HG03095 (cell line): Measurements from ENCODE around the gene PTPN13.

Experiments
- ATAC-seq: cut with Tn5 transposase; IDR thresholded peaks from one replicate; pipeline ENCODE4 v1.9.1; 2021; ENCODE audit warnings: moderate library complexity; ENCODE audit not compliant: unreplicated experiment

The PTPN13 gene

DNA sequence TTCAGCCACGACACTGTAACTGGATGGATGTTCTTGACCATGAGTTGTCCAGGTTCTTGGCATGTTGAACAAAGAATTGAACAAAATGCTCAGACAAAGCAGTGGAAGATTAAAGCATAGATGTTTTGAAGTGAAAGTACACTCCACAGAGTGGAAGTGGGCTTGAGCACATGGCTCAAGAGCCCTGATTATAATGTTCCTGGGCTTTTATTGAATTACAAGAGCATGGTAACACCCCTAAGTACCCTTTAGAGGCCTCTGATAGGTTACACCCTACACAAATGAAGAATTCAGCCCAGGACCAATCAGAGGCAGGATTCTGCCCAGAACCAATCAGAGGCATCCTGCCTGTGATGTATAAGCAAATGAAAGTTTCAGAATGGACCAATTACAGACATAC lies 221.5 kb downstream of the PTPN13 start:
- ATAC-seq: no peak

DNA sequence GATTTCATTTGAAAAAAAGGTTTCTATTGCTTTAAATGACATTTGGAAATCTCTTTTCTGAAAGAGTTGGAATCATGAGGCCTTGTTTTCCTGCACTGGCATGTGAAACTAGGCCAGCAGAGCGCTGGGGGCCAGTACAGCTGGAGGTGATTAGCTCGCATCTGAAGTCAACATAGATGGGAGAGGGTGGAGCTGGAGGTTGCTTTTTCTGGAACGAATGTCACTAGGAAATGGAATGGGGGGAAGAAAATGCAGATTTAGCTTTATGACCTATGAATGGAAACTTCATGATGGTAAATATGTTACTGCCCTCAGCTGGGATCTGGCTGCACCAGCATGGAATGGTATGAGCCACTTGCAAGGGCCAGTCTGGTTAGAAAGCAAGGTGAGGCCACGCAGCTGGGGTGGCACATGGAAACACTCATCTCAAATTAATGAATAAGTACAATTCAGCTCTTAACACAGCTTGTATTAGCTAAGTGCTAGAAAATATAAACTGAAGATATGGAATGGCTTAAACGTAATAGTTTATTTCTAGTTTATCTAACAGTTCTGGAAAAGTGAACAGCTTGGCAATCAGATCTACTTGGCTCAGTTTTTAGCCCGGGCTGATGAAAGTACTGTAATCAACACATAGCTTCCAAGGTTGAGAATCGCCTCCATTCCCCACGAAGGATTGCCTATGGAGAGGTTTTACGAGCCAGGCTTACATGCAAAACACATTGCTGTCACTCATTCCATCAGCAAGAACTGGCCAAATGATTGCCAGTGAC lies 222.6 kb downstream of the PTPN13 start:
- no peak for ATAC-seq

DNA sequence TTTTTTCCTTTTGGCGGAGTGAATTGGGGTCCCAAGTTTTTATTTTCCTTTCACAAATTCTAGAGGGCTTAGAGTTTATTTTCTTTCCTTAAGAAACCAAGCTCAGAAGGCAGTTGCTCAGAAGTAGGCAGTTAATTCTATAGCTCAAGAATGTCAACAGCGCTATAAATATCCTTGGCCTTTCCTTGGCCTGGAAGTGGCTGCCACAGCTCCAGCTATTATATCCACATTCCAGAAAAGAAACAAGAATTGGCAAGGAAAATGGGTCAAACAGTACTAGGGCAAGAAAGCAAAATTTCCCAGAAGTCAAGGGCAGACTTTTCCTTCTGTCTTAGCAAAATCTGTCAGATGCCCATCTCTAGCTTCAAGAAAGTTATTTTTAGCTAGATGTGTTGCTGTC lies 224.1 kb downstream of the PTPN13 start:
- no peak for ATAC-seq

DNA sequence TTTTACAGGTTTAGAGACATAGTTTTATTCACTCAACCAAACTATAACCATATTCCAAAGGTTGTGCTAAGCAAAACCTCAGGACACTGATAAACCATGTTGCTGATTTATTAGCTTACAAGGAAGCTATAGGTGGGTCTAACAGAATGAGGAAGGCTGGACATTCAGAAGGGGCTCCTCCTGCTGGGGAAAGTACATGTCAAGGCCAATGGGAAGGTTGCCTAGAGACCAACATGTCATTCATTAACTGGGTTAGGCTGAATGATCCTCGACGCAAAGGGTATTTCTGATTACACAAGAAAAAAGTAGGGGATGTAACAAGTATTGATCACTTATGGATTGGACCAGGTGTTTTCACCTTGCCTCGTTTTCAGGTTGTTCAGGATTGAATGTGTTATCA lies 224.7 kb downstream of the PTPN13 start:
- no peak for ATAC-seq

DNA sequence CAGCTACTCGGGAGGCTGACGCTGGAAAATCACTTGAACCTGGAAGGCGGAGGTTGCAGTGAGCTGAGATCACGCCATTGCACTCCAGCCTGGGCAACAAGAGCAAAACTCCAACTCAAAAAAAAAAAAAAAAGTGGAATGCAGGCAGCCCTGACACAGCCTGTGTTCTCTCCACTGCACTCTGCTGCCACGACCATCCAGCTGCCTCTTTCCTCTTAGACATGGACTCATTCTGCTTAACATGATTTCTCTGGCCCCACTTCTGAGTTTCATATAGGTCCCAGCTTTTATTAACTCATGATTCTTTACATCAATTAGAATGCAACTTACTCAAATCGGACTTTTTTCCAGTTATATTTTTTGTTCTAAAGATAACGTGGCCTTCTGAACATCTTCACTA lies 225.4 kb downstream of the PTPN13 start:
- no peak for ATAC-seq

DNA sequence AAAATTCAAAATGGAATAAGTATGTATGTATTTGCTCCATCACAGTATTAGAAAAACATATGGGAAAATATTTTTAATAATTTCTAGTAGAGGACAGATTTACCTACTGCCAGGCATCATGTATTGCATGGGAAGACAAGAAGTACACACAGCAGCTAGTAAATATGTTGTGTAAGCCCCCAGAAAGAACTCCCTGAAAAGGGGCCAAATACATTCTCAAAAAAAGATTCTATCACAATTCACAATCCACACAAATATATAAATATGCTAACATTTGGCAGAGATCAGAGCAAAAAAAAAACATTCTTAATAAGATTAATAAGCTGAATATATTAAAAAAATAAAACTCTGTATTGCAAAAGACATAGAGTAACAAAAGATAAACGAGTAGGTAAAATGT lies 227.0 kb downstream of the PTPN13 start:
- no peak for ATAC-seq

DNA sequence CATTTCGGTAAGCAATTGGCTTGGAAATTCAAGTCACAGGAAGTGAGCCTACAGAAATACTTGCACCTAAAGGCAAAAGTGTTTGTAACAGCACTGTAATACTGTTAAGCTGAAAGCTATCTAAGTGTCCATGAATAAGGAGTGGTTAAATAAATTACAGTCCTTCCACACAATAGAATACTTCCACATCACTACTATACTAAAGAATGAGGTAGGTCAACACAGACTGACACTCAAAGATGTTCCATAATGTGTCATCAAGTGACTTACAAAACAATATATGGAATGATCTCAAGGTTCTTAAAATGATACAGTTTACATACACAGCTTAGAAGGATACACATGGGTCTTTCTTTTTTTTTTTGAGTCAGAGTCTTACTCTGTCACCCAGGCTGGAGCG lies 228.0 kb downstream of the PTPN13 start:
- ATAC-seq: no peak

DNA sequence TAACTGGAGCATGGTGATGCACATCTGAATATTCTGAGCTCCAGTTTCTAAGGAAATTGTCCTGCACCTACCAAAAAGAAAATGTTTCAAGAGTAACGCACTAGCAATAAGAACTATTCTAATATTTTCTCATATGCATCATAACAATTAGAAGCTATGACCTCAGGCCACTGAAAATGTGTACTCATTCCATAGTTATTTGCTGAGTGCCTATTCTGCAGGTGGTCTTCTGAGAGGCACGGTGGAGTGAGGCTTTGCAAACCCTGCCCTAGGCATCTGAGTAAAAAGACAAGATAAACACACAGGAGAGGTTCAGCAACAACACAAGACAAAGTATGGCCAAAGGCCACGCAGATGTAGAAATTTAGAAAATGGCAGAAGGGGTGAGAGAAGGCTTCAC lies 231.4 kb downstream of the PTPN13 start:
- no peak for ATAC-seq

DNA sequence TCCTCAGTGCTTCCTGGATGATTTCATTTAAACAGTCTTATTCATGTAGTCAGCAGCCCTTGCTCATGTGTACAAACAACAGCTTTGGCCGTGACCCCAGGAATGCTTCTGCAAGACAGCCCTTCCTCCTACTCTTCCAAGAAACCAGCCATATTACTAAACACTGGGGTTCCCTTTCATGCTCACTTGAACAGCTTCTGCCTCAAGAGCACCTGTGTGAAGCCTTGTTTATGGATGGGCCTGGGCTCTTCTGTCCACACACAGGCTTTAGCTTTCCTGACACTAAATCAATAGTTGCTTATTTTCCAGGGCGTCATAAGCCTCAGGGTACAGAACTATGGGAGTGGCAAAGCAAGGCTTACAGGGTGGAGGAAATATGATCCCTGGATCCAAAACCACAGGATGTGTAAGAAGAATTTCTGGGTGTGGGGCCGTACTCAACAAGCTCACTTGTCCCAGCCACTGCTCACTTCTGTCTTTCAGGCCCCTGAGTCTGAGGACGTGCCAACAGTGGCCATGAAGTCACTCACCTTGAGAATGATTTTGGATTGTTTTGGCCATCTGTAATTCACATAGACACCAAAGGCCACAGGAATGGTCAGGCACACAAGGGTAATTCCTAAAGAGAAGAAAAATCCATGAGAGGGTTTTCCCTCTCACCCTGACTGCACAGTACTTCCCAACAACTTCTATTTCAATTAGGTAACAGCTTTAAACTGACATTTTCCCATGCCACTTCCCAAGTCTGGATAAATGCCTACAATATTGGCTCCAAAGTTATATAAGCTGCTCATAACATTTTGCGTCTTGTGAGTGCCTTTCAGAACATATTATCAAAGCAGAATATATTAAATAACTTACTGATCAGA lies 237.4 kb downstream of the PTPN13 start:
- no peak for ATAC-seq

DNA sequence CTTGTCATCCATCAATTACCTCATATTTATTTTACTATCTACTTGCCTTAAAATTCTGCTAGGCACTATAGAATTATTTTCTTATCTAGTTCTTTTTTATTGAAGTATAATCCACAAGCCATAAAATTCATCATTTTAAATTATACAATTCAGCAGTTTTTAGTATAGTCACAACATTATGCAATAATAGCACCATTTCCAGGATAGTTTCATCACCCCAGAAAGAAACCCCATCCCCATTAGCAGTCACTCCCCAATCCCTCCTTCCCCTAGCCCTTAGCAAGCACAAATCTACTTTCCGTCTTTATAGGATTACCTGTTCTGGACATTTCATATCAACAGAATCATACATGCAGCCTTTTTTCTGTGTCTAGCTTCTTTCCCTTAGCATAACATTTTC lies 239.5 kb downstream of the PTPN13 start:
- ATAC-seq: no peak

DNA sequence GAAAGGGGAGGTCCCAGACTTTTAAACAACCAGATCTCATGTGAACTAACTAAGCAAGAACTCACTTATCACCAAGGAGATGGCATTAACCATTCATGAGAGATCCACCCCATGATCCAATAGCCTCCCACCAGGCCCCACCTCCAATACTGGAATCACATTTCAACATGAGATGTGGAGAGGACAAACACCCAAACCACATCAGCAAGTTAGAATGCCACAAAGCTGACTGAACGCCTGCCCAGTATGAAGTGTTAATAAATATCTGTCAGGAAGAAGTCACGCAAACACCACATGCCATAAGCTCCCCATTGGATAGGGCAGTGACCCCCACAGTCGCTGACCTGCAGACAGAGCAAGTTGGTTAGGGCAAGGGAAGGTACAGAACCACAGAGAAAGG lies 240.8 kb downstream of the PTPN13 start:
- ATAC-seq: no peak

DNA sequence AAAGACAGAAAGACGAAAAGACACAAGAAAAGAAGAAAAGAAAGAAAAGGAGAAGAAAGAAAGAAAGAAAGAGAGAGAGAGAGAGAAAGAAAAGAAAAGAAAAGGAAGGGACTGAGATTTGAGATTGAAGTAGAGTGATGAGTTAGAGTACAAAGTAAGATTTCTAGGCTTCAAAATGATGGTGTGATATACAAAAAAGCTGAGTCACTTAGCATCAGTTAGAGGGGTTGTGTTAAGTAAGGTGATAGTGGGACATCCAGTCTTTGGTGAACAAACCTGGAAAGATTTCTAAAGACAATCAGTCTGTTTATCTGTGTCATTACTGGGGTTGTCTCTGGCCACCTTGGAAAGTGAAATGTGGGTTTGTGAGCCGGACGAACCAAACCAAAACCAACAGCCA lies 241.6 kb downstream of the PTPN13 start:
- no peak for ATAC-seq

DNA sequence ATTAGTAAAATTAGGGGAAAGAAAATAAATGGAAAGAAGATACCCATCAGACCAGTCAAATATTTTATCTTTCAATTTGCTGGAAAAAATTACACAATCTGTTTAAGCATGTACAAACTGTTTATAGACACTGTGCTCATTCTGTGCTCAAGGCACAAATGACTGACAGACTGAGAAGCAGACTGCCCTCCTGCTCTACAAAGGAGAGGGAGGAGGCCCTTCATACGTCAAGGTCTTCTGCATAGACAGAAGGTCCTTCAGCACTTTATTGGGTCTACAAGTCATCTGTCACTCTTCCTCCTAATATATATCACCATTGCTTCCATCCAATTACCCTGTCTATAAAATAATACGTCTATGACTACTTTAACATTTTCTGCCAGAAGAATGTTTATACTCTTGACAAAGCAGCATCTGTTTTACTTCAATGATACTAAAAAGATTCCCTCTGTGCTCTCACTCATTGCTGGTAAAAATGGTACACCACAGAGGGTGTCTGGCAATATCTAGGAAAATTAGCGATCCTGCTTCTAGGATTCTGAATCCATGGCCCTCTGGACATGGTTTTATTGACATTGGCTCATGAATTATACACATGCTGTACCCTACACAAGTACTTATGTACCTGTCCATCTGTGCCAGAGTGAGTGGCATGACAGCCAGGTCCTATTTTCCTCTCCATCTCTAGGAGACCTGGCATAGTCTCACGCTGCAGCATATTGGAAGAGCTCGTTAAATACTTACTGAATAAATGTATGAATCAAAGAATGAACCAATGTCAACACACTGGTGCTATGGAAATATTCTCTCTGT lies 243.8 kb downstream of the PTPN13 start:
- no peak for ATAC-seq

DNA sequence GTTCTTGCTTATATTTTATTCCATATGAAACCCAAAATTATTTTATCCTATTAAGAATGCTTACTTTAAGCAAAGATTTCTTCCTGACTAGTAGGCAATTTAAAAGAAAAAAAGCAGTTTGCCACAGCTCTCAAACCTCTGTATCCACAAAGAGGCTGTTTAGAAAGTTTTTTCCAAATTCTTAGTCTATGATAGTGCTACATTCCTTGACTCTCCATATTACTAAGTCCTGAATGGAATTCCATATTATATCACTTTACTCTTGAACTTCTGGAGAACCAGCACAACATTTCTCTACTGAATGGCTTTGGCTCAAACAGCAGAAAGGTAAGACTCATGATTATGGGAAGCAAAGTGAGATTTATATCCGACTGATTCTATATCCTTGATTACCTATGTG lies 246.7 kb downstream of the PTPN13 start:
- ATAC-seq: no peak

DNA sequence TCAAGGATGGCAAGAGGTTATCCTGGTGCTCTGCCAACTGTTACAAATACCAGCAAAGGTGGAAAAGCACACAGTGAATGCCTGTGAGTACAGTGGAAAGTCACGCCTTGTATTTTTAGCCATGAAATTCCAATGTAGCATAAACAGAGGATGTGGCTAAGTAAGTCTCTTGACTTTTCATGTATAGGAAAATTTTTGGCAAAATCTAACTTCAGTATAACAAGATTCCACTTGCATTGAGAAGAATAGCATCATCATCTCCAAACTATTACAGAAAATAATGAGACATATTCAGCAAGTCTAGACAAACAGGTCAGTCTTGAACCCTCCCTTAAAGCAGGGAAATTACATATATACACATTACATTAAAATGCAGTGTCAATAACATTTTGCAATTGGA lies 247.2 kb downstream of the PTPN13 start:
- ATAC-seq: no peak

DNA sequence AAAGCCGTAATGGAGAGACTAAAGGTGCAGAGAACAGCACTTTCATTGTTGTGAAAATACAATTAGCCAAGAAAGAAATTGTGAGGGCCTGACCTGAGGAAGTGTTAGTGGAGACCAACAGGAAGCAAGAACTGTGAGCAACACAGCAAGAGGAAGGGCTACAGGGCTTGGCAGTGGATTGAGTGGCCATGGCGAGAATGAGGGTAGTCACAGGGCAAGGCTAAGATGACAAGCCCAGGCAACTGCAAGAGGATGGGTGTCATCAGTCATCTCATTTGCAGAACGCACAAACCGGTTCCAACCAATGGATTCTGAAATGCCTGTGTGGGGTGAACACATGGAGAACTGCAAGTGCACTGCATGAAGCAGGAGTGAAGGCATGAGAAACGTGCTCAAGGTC lies 251.5 kb downstream of the PTPN13 start:
- ATAC-seq: no peak

DNA sequence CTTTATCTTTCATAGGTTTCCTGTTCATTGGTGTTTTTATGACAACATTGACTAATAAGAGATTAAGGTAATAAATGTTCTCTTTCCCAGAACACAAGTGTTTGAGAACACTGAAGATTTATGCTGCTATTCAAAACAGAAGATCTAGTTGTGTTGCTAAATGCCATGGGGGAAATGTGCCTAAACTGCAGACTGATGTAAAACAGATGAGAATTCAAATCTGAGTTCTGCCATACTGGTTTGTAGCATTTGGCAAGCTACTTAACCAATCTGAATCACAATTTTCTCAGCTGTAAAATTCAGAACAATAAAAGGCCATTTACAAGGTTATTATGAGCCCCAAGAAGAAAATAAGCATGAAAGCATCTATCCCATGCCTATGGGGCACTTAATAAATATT lies 252.8 kb downstream of the PTPN13 start:
- ATAC-seq: no peak

DNA sequence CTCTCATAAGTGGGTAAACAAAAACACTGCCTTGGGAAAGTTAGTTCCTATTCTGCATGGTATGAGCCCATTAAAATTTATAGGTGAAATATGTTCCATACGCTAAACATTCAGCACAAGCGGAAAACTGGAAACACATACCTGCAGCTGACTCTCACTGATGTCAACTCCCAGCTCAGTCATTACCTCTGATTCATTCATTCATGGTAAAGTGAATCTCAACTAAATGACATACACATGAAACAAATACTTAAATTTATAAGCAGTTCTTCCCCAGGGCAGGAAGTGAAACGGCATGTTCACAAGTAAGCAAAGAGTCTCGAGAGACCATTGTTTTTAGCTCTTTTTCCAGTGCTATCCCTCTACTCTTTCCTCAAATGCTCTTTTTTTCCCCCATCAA lies 253.5 kb downstream of the PTPN13 start:
- no peak for ATAC-seq

DNA sequence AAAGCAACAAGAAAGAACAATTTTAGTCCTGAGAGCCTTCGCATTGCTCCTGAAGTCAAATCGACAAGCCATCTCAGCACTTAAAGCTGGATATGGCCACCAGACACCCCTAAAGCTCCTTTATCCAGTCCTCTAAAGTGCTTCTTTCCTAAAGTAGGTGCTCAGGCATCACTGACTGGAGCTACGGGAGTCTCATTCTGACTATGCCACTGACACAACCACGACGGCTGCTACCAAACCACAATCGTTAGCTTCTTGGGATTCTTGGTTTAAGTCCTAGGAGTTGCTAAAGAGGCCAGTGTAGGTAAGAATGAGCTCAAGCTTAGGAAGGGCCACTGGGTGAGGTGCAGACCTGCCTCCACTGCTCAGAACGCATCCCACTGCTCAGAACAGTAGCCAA lies 254.0 kb downstream of the PTPN13 start:
- no peak for ATAC-seq

DNA sequence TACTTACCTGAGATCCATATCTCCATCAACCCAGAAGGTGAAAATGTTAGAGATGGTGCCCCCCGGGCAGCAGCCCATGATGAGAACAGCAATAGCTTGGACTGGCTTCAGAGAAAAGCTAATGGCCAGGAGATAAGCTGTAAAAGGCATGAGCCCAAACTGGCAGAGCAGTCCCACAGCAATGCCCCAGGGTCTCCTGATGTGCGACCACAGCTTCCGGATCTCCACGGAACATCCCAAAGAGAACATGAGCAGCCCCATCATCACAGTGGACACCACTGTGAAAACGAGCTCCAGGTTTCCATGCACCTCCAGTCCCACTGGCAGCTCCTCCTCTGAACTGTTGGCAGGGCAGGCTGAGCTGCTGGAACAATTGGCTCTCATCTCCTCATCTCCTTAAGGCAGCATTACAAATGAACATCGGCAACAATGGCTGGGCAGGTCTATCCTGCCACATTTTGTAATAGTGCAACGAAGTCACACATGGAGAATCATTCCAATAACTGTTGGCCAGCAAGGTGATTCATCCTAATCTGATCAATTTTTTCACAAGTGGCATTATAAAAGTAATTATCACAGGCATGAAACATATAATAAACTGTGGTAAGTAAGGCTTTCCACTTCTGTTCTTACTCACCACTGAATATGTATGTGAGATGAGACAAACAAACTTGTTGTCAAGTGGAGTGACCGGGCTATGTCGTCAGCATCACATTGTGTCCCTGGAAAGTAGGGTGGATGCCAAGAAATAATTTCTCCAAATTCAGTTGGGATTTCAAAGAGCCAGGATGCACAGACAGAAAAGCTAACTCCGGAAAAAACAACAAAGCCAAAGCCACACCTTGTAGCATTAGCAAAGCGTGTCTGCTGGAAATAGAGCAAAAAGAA lies 254.9 kb downstream of the PTPN13 start, which contains the start of gene SLC10A6:
TSS of gene SLC10A6 (minus strand) at position 653 of the 888 bp plus-strand sequence. CDS start at position 384, 269 bp downstream.
- ATAC-seq: no peak
